Activated T-helper 2 cell treated with anti-CD3 and anti-CD28 coated beads, Interferon-gamma antibody, Interleukin-2, Interleukin-4, amounts not matched to agents 10 μg/mL and 5 μg/mL and 100 μg/mL, durations not matched to agents 14 hours and 24 hours and 36 hours (primary cell): ENCODE results near the gene SEMA3A. TPM values are rescaled to one million over a fixed set of nuclear protein-coding genes. Genes with fewer than 3 reads are reported as not detected.

Source experiments
- DNase-seq: peaks from one replicate; pipeline ENCODE4 v3.0.0; 2021; ENCODE audit warnings: low spot score
- H3K27ac Mint-ChIP-seq: one replicate; pipeline ENCODE4 v1.8.0; 2021; ENCODE audit warnings: mixed read lengths
- H3K27me3 Mint-ChIP-seq: one replicate; pipeline ENCODE4 v1.8.0; 2021; ENCODE audit warnings: low read depth, mixed read lengths
- H3K36me3 Mint-ChIP-seq: one replicate; pipeline ENCODE4 v1.8.0; 2021; ENCODE audit warnings: low read depth, mixed read lengths
- H3K4me1 Mint-ChIP-seq: one replicate; pipeline ENCODE4 v1.8.0; 2021; ENCODE audit warnings: low read depth, mixed read lengths
- H3K4me3 Mint-ChIP-seq: one replicate; pipeline ENCODE4 v1.8.0; 2021; ENCODE audit warnings: low read depth, mild to moderate bottlenecking, moderate library complexity, mixed read lengths
- H3K9me3 Mint-ChIP-seq: one replicate; pipeline ENCODE4 v1.8.0; 2021; ENCODE audit warnings: mixed read lengths
- intact Hi-C: fragments of 100-400 bp; cut with micrococcal nuclease; formaldehyde crosslinking; loops from one replicate; pipeline ENCODE4 v1.15.1; 2023
- total RNA-seq: library from RNA; stranded (reverse); gene quantifications from 2 replicates; pipeline ENCODE4 v1.2.3, GENCODE V29; 2022

Gene SEMA3A
- total RNA-seq, 1 donor from 2014 or later = 0.25 TPM

- no peaks in the 10 kb centered on the region for H3K27me3 Mint-ChIP-seq
- intact Hi-C loops = no loop called here
- no peaks in the 10 kb centered on the region for H3K9me3 Mint-ChIP-seq
- H3K4me3 Mint-ChIP-seq = no peak overlapping the region
- DNase-seq = no peak
- H3K4me1 Mint-ChIP-seq = no peaks in the 10 kb centered on the region
- no peaks in the 10 kb centered on the region for H3K36me3 Mint-ChIP-seq
- H3K27ac Mint-ChIP-seq = no peak overlapping the region
Measured at GRCh38 chr7:83985821-83986220, 208.8 kb downstream of the SEMA3A start.

DNA sequence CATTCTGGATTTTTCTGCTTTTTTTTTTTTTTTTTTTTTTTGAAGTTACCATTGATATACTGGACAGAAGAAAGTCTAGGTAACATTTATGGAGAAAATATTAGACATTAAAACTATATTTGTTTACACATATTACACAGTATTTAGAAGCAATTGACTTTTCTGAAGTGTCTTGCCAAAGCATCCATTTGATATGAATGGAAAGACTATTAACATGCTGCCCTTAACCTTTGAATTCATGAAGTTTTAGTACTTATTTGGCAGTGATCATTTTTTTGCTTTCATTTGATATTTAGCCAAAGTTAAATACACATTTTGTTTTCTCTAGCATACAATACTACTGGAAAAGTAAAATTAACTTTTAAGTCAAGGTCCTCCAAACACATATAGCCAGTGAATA, 210.0 kb downstream of the SEMA3A start:
- H3K4me3 Mint-ChIP-seq = no peak overlapping the region
- H3K27me3 Mint-ChIP-seq = no peaks in the 10 kb centered on the region
- H3K36me3 Mint-ChIP-seq = no peaks in the 10 kb centered on the region
- DNase-seq = no peak
- no peaks in the 10 kb centered on the region for H3K4me1 Mint-ChIP-seq
- no peaks in the 10 kb centered on the region for H3K9me3 Mint-ChIP-seq
- intact Hi-C loops = no loop called here
- no peak overlapping the region for H3K27ac Mint-ChIP-seq

- Mint-ChIP-seq H3K27me3 (no peaks in the 10 kb centered on the region), H3K4me3 (no peak overlapping the region), H3K9me3 (no peaks in the 10 kb centered on the region), H3K36me3 (no peaks in the 10 kb centered on the region), H3K27ac (no peak overlapping the region), H3K4me1 (no peaks in the 10 kb centered on the region)
- intact Hi-C loops = no loop called here
- no peak for DNase-seq
Measured at GRCh38 chr7:83984076-83984475, 210.5 kb downstream of the SEMA3A start.

DNA sequence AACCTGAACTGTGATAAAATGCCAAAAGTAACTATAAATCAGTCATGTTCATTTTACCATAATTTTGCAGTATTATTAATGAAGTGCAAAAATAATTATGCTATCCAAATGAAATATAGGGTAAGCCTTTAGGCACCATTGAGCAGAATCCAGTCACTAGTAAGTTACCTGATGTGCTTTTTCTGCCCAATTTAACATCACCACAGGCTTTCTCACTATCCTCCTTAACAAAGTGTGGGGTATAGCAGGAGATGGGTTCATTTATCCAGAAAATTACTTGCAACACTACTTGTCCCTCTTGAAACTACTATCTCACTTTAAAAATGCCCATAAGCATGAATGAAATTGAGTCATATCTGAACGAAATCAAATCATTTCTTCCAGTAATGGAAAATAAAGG, 211.0 kb downstream of the SEMA3A start:
- intact Hi-C loops = no loop called here
- no peak for DNase-seq
- Mint-ChIP-seq H3K36me3 (no peaks in the 10 kb centered on the region), H3K27me3 (no peaks in the 10 kb centered on the region), H3K9me3 (no peaks in the 10 kb centered on the region), H3K4me3 (no peak overlapping the region), H3K27ac (no peak overlapping the region), H3K4me1 (no peaks in the 10 kb centered on the region)

GRCh38 chr7:83976302-83976701, 218.3 kb downstream of the SEMA3A start:
- intact Hi-C loops = loop anchor here (1.0 to 5.0 kb wide), 2 partner anchors 211 to 1047 kb away; no protein-coding TSS in a partner anchor
- H3K36me3 Mint-ChIP-seq = no peaks in the 10 kb centered on the region
- H3K9me3 Mint-ChIP-seq = no peaks in the 10 kb centered on the region
- H3K4me3 Mint-ChIP-seq = no peak overlapping the region
- H3K4me1 Mint-ChIP-seq = no peaks in the 10 kb centered on the region
- no peak overlapping the region for H3K27ac Mint-ChIP-seq
- no peak for DNase-seq
- H3K27me3 Mint-ChIP-seq = no peaks in the 10 kb centered on the region

DNA sequence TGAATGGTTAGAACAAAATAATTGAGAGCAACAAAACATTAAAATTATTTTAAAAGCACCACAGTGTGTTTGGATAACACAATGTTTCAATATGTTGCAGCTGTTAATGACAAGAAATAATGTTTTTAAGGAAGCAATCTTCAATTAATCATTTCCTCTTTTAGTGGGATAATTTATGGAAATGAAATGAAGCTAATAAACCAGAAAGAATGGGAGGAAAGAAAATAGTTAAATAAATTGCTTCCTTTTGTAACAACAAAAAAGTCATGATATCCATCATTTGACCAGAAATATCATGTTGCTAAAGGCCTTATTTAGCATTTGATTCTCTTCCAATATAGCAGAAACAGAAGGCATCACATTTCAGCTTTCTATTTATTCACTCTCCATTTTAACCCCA, 224.5 kb downstream of the SEMA3A start:
- no peaks in the 10 kb centered on the region for H3K9me3 Mint-ChIP-seq
- H3K27ac Mint-ChIP-seq = no peak overlapping the region
- no peak for DNase-seq
- no peaks in the 10 kb centered on the region for H3K36me3 Mint-ChIP-seq
- H3K4me1 Mint-ChIP-seq = no peaks in the 10 kb centered on the region
- no peaks in the 10 kb centered on the region for H3K27me3 Mint-ChIP-seq
- intact Hi-C loops = no loop called here
- H3K4me3 Mint-ChIP-seq = no peak overlapping the region

DNA sequence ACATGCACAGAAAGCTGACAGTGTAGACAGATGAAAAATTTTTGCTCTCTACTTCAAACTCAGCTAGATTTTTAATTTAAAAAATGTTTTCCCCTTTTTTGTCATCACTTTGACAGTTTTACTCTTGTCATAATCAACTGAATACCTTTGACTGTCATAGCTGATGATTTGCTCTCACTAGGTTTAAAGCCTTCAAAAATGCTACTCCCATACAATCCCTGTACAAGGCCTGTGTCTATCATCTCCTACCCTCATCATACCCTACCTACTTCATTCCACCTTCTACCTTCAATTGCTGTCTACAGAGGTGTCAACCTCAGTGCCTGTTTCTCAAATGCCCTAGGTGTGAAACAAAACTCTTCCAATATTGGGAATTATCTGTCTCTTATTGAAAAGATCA, 230.3 kb downstream of the SEMA3A start:
- H3K36me3 Mint-ChIP-seq = no peaks in the 10 kb centered on the region
- H3K27me3 Mint-ChIP-seq = no peaks in the 10 kb centered on the region
- no peaks in the 10 kb centered on the region for H3K4me1 Mint-ChIP-seq
- DNase-seq = no peak
- no peak overlapping the region for H3K4me3 Mint-ChIP-seq
- H3K27ac Mint-ChIP-seq = no peak overlapping the region
- intact Hi-C loops = no loop called here
- no peaks in the 10 kb centered on the region for H3K9me3 Mint-ChIP-seq

GRCh38 chr7:83957333-83957732, 237.3 kb downstream of the SEMA3A start:
- H3K9me3 Mint-ChIP-seq = no peaks in the 10 kb centered on the region
- H3K27me3 Mint-ChIP-seq = no peaks in the 10 kb centered on the region
- no peak overlapping the region for H3K27ac Mint-ChIP-seq
- intact Hi-C loops = no loop called here
- no peaks in the 10 kb centered on the region for H3K4me1 Mint-ChIP-seq
- DNase-seq = no peak
- H3K36me3 Mint-ChIP-seq = no peaks in the 10 kb centered on the region
- no peak overlapping the region for H3K4me3 Mint-ChIP-seq

DNA sequence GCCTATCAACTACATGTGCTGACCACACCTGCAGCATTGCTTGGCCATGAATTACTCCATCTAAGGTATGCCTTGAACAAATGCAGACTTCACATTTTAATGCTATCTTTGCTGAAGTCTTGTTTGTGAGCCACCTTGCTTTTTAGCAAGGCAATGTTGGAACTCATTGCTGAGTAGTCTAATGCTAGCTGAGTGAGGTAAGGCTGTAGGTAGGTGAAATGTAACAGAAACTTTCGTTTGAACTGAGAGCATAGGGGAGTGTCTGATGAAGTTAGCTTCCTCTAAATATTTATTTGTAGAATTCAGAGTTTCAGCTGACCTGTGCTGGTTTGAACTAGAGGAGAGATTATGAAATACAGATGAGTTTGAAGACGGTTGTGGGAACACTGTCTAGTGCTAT, 238.5 kb downstream of the SEMA3A start:
- no peak overlapping the region for H3K27ac Mint-ChIP-seq
- H3K27me3 Mint-ChIP-seq = no peaks in the 10 kb centered on the region
- H3K4me3 Mint-ChIP-seq = no peak overlapping the region
- intact Hi-C loops = no loop called here
- H3K36me3 Mint-ChIP-seq = no peaks in the 10 kb centered on the region
- no peaks in the 10 kb centered on the region for H3K4me1 Mint-ChIP-seq
- no peak for DNase-seq
- H3K9me3 Mint-ChIP-seq = no peaks in the 10 kb centered on the region

DNA sequence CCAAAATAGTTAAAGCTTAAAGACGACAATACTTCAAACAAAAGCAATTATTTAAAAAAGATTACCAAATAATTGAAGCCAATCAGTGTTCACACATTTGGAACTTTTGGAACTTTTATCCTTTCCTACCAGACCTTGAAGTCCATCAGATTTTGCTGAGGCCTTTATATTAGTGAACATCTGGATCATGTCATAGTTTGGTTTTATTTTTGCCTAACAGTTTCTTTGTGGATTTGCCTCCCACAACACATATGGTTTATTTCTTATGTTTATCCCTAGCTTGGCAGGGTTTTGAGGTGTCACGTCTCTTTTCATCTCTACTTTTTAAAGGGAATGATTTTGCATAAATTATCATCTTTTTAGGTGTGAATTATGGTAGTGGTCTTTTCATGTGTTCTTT, 242.4 kb downstream of the SEMA3A start:
- H3K27me3 Mint-ChIP-seq = no peaks in the 10 kb centered on the region
- no peak overlapping the region for H3K27ac Mint-ChIP-seq
- intact Hi-C loops = no loop called here
- no peaks in the 10 kb centered on the region for H3K36me3 Mint-ChIP-seq
- H3K9me3 Mint-ChIP-seq = no peaks in the 10 kb centered on the region
- H3K4me3 Mint-ChIP-seq = no peak overlapping the region
- DNase-seq = no peak
- no peaks in the 10 kb centered on the region for H3K4me1 Mint-ChIP-seq

- no peak for DNase-seq
- H3K27me3 Mint-ChIP-seq = no peaks in the 10 kb centered on the region
- intact Hi-C loops = no loop called here
- H3K27ac Mint-ChIP-seq = no peak overlapping the region
- no peak overlapping the region for H3K4me3 Mint-ChIP-seq
- H3K36me3 Mint-ChIP-seq = no peaks in the 10 kb centered on the region
- no peaks in the 10 kb centered on the region for H3K4me1 Mint-ChIP-seq
- no peaks in the 10 kb centered on the region for H3K9me3 Mint-ChIP-seq
Measured at GRCh38 chr7:83947260-83947659, 247.3 kb downstream of the SEMA3A start.

GRCh38 chr7:83946801-83947200, 247.8 kb downstream of the SEMA3A start:
- no peaks in the 10 kb centered on the region for H3K27me3 Mint-ChIP-seq
- no peak overlapping the region for H3K27ac Mint-ChIP-seq
- no peak for DNase-seq
- intact Hi-C loops = no loop called here
- H3K9me3 Mint-ChIP-seq = no peaks in the 10 kb centered on the region
- H3K36me3 Mint-ChIP-seq = no peaks in the 10 kb centered on the region
- no peaks in the 10 kb centered on the region for H3K4me1 Mint-ChIP-seq
- no peak overlapping the region for H3K4me3 Mint-ChIP-seq

GRCh38 chr7:83941300-83941699, 253.3 kb downstream of the SEMA3A start:
- DNase-seq = no peak
- Mint-ChIP-seq H3K36me3 (no peaks in the 10 kb centered on the region), H3K4me1 (no peaks in the 10 kb centered on the region), H3K27ac (no peak overlapping the region), H3K9me3 (no peaks in the 10 kb centered on the region), H3K27me3 (no peaks in the 10 kb centered on the region), H3K4me3 (no peak overlapping the region)
- intact Hi-C loops = no loop called here

DNA sequence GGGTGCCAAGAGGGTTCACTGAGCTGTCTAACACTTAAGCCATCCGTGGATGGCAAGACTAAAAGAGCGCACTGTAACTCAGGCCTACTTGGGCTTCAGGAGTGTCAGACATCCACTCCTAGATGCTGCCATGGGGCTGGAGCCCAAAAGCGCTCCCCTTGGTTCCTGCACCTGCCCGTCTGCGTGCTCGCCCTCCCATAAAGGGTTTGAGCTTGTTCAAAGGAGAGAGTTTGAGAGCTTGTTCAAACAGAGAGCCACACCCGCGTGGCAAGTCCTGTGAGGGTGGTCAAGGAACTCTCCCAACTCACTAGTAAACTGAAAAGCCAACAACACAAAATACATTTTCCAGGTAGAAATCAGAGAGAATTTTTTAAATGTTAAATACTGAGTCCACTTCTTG, 256.7 kb downstream of the SEMA3A start:
- Mint-ChIP-seq H3K4me1 (no peaks in the 10 kb centered on the region), H3K27me3 (no peaks in the 10 kb centered on the region), H3K4me3 (no peak overlapping the region), H3K9me3 (no peaks in the 10 kb centered on the region), H3K27ac (no peak overlapping the region), H3K36me3 (no peaks in the 10 kb centered on the region)
- intact Hi-C loops = no loop called here
- no peak for DNase-seq
